HepG2 (cell line): Measurements from ENCODE around the gene NSD2.

Experiments
- CCAR2 ChIP-seq: fragments of 200-400 bp; formaldehyde crosslinking; optimal IDR thresholded peaks from 2 replicates; pipeline ENCODE3; 2018; ENCODE audit warnings: low read depth, mild to moderate bottlenecking, low read length, moderate library complexity
- POLR2AphosphoS5 ChIP-seq: IDR thresholded peaks from 2 replicates; pipeline ENCODE4 v1.6.1; 2012; ENCODE audit warnings: low read depth, low read length
- TF ChIP-seq, protein P1 (sequence below): sonication (generic); formaldehyde crosslinking; IDR thresholded peaks from 2 replicates; pipeline ENCODE4 v1.5.1; 2020; ENCODE audit warnings: mild to moderate bottlenecking, missing genetic modification reagents, moderate library complexity
- TF ChIP-seq, protein P2 (sequence below): sonication (generic); formaldehyde crosslinking; IDR thresholded peaks from 2 replicates; pipeline ENCODE4 v1.5.0; 2020; ENCODE audit warnings: mild to moderate bottlenecking, missing genetic modification reagents, moderate library complexity

DNA sequence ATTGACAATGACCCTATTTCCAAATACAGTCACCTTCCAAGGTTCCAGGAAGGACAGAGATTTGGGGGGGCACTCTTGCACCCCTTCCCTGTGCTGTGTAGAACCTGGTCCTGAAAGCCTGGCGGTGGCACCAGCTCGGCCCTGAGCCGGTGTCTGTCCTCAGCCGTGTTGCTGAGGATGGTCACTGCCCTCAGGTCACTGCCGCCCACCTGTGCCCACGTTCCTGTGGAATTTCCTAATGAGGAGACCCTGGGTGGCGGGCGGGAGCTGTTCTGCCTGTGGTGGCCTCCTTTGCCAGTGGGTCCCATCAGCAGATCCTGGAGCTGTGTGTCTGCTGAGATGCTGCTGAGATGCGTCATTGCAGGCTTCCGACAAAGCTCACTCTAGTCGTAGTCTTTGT, 104.7 kb downstream of the NSD2 start:
- no peak for TF ChIP-seq CCAR2
- TF ChIP-seq, protein P1, sequence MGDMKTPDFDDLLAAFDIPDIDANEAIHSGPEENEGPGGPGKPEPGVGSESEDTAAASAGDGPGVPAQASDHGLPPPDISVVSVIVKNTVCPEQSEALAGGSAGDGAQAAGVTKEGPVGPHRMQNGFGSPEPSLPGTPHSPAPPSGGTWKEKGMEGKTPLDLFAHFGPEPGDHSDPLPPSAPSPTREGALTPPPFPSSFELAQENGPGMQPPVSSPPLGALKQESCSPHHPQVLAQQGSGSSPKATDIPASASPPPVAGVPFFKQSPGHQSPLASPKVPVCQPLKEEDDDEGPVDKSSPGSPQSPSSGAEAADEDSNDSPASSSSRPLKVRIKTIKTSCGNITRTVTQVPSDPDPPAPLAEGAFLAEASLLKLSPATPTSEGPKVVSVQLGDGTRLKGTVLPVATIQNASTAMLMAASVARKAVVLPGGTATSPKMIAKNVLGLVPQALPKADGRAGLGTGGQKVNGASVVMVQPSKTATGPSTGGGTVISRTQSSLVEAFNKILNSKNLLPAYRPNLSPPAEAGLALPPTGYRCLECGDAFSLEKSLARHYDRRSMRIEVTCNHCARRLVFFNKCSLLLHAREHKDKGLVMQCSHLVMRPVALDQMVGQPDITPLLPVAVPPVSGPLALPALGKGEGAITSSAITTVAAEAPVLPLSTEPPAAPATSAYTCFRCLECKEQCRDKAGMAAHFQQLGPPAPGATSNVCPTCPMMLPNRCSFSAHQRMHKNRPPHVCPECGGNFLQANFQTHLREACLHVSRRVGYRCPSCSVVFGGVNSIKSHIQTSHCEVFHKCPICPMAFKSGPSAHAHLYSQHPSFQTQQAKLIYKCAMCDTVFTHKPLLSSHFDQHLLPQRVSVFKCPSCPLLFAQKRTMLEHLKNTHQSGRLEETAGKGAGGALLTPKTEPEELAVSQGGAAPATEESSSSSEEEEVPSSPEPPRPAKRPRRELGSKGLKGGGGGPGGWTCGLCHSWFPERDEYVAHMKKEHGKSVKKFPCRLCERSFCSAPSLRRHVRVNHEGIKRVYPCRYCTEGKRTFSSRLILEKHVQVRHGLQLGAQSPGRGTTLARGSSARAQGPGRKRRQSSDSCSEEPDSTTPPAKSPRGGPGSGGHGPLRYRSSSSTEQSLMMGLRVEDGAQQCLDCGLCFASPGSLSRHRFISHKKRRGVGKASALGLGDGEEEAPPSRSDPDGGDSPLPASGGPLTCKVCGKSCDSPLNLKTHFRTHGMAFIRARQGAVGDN = no peak
- TF ChIP-seq, protein P2, sequence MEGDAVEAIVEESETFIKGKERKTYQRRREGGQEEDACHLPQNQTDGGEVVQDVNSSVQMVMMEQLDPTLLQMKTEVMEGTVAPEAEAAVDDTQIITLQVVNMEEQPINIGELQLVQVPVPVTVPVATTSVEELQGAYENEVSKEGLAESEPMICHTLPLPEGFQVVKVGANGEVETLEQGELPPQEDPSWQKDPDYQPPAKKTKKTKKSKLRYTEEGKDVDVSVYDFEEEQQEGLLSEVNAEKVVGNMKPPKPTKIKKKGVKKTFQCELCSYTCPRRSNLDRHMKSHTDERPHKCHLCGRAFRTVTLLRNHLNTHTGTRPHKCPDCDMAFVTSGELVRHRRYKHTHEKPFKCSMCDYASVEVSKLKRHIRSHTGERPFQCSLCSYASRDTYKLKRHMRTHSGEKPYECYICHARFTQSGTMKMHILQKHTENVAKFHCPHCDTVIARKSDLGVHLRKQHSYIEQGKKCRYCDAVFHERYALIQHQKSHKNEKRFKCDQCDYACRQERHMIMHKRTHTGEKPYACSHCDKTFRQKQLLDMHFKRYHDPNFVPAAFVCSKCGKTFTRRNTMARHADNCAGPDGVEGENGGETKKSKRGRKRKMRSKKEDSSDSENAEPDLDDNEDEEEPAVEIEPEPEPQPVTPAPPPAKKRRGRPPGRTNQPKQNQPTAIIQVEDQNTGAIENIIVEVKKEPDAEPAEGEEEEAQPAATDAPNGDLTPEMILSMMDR = no peak
- TF ChIP-seq POLR2AphosphoS5 = no peak
